ENCODE measurements around the gene ADH4.
"Not testable (repeated sequence)": the region's sequence is repeated elsewhere in the genome, so short reads cannot be mapped to it uniquely, and the experiment has no call there.

Gene ADH4

DNA sequence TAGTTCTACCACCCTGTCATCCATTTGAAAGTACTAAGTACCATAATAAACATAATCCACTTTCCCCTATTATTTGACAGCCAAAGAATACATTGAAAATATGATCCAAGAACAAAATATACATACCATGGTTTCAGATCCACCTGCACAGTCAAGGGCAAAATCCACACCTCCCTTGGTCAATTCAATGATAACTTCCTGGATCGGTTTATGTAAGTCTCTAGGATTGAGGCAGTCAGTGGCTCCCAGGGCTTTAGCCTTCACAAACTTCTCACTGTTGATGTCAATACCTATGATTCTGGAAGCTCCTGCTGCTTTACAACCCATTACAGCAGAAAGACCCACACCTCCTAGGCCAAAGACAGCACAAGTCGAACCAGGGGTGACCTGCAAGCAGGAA, 12.7 kb downstream of the ADH4 start:
- DNase-seq = no peak

- DNase-seq = no peak
These were observed 17.7 kb downstream of the ADH4 start for GRCh38 chr4:99126376-99126775.

DNA sequence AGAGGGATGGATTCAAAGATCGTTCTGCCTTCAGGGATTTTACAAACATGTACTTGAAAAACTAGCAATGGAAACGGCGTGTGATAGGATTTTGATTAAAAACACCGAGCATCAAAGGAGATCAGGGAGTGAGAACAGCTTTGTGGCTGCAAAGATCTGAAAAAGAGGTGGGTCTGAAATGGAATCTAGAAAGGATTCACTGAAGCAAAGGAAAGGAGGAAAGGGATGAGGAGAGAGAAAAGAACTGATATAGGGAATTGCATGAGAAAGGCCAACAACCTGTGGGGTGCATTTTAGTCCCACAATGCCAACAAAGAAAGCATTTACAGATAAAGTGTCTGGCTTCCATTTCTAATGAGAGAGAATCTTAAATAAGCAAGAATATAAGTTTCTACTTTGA, 23.1 kb downstream of the ADH4 start:
- no peak for DNase-seq

- DNase-seq = no peak
These were observed 23.6 kb downstream of the ADH4 start for GRCh38 chr4:99120501-99120900.

GRCh38 chr4:99117876-99118693, 26.0 kb downstream of the ADH4 start:
- DNase-seq = no peak

- not testable (repeated sequence) for DNase-seq
These were observed 26.8 kb downstream of the ADH4 start for GRCh38 chr4:99117122-99117841.

DNA sequence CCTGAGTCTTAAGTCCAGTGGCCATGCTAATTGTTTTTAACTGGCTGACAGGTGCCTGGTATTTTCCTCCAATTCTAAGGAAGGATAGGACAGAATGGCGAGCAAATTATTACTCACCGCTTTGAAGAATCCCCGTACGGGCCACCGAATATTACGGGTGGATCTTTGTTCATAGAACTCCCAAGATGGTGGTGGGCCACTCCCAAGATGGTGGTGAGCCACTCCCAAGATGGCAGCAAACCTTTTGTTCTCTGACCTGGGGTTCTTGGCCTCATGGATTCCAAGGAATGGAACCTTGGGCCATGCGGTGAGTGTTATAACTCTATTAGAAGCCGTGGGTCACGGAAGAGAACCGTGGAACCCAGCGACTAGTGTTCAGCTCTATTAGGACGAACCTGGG, 34.8 kb downstream of the ADH4 start:
- not testable (repeated sequence) for DNase-seq

GRCh38 chr4:99104153-99104552, 39.9 kb downstream of the ADH4 start:
- DNase-seq = no peak

GRCh38 chr4:99103166-99103565, 40.9 kb downstream of the ADH4 start:
- DNase-seq = no peak

DNA sequence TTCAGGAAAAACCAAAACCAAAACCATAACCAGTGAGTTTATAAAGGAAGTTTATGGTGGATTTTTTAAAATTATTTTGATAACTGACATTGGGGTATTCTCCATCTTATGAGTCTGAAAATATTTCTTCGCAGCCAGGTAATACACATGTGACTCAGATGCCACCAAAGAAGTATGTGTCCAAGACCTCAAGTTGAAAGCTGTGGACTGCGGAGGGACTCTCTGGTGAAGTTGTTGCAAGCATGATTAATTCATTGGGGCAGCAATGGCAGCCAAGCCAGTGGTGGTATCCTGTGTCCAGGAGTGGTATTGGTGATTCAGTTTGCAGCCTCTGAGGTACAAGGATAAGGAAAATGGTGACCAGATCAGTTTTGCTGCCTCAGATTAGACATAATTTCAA, 41.5 kb downstream of the ADH4 start:
- no peak for DNase-seq

DNA sequence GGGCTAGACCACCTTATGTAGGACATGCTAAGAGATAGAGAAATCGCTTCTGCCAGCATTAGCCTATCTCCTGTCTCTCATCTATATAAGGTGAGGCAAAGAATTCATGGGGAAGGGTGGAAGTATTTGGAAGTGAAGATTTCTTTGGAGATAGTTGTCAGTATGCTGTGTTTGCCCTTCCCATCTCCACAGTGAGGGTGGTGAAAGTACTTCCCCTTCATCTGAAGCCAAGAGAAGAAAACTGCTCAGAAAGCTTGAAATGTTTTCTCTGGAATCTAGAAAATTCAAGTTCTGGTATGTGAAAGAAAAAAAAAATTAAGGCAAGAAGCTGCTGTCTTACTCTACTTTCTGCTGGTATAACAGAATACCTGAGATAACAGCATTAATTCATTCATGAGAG, 43.2 kb downstream of the ADH4 start:
- no peak for DNase-seq

DNA sequence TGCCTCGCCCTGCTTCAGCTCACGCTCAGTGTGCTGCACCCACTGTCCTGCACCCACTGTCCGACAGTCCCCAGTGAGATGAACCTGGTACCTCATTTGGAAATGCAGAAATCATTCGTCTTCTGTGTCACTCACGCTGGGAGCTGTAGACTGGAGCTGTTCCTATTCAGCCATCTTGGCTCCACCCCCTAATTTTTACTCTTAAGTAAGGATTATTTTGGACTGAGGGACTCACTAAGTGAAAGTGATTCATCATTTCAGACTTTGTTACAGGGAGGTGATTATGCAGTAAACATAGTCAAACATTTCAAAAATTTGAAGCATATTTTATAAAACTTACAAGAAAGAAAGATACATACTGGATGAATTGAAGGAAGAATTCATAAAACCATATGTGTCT, 44.3 kb downstream of the ADH4 start:
- not testable (repeated sequence) for DNase-seq

DNA sequence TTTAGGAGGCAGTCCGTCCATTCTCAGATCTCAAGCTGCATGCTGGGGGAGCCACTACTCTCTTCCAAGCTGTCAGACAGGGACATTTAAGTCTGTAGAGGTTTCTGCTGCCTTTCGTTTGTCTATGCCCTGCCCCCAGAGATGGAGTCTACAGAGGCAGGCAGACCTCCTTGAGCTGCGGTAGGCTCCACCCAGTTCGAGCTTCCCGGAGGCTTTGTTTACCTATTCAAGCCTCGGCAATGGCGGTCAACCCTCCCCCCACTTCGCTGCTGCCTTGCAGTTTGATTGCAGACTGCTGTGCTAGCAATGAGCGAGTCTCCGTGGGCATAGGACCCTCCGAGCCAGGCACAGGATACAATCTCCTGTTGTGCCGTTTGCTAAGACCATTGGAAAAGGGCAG, 44.8 kb downstream of the ADH4 start:
- DNase-seq = no peak

DNA sequence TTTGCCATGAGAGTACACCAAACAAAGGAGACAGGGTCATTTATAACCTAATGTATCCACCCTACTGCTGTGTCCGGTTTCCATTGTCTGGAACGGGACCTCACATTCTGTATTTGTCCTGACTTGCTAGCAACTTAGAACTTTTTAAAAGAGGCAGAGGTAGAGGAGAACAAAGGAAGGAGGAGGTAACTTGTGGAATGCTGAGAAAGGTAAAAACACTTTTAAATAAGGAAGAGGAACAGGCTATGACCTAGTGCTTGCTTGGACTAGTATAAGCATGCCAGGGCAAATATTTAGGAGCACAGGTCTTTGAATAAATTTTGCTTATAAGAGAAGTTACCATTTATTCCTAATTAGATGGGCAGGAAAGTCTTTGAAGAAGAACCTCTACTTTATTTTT, 52.3 kb downstream of the ADH4 start:
- DNase-seq = not testable (repeated sequence)

DNA sequence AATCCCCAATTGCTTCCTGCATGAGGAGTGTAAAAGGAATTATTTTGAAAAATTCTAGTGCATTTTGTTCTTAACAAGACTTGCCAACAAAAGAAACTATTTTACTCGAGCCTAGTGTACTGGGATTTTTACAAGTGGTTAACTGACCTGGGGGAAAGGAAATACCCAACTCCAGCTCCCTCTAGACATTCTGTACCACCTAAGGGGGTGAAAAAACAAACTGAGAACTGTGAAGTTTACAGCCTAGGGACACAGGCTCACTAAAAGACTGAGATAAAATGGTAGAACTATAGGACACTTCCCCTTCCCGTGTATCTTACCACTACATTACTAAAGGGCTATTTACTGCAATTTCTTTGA, 52.9 kb downstream of the ADH4 start:
- no peak for DNase-seq

DNA sequence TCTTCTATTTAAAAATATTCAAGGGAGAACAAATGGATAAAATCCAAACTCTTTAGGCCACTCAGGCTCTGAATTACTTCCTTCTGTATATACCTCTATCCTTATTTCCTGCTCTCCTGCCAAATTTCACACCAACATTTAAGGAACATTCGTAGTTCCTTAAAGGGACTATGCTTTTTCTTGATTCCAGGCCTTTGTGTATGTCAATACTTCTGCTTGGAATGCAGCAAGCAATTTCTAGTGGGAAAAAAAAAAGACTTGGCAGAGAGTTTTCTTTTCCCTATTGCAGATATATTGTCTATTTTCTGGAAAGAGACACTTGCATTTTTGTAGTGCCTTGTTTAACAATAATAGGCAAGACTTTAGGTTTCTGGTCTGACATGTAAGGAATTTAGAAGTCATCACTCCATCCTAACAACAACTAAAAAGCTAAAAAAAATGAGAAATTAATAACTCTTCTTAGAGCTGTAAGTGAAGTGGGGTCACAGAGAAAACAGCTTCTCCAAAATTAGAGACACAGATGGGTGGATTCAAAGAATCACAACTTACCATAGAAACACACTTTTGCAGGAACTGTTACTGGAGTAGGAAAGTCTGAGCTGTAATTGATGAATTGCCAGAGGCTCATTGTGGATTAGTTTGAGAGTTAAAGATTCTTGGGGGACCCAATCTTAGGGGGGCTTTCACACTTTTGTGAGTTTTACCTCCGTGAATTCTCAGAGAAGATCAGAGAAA, 53.4 kb downstream of the ADH4 start:
- no peak for DNase-seq

- peak; percentile 95 for DNase-seq
These were observed 55.4 kb downstream of the ADH4 start, which contains the start of gene ADH5 for GRCh38 chr4:99088481-99089365. Gene ADH5, minus strand, starts transcription at chr4:99088788. Its CDS starts 88 bp downstream, at chr4:99088700.

DNA sequence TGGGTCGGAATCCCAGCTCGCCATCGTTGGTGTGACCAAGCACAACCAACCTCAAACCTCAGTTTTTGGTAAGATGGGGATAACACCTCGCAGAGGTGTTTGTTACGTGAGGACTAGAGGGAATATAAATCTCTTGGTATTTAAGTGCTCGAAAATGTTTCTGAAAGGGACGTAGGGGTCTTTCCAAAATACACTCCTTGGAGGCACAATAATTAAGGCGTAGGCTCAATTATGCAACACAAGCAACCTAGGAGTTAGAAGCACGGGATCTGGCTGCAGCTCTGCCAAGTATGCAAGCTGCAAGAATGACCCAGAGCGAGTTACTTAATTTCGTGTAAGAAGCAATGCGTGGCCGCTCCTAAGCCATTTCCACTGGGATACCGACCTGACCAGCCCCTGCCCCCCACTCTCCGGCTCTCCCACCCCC, 56.1 kb downstream of the ADH4 start:
- DNase-seq = no peak

DNA sequence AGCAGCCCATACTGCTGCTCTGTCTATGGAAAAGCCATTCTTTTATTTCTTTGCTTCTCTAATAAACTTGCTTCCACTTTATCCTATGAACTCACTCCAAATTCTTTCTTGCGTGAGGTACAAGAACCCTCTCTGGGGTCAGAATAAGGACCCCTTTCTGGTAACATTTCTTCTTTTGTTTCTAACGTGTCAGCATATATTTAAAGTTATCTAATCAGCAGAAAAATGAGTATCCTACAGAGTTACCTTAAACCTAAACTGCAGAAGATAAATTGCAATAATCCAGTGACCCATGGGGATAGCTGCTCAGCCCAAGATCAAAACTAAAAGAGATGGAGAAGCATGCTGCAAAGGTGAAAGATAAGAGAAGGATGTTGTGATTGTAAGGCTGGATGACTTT, 59.5 kb downstream of the ADH4 start:
- DNase-seq = no peak

- DNase-seq = no peak
These were observed 61.9 kb downstream of the ADH4 start for GRCh38 chr4:99082192-99082591.

DNA sequence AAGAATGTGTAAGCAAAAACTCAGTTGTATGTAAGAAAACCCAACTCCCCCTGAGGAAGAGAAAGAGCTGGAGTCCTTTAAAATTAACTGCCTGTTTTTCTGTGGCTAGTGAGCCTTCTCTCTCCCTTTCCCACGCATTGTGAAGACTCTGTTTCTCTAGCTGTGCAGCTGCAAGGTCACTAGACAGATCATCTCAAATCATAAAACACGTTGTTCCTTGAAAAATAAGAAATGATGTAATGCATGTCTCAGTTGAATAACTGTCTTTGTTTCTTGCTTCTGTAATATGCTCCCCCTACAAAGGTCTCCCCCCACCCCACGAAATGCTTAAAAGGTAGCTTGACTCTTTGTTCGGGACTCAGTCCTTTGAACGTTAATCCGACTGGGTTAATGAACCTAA, 63.2 kb downstream of the ADH4 start:
- not testable (repeated sequence) for DNase-seq

- DNase-seq = no peak
These were observed 64.3 kb downstream of the ADH4 start for GRCh38 chr4:99079625-99080295.

All from right forelimb (tissue), 1 donor.